Mucosa of descending colon (tissue), 3 donors: ENCODE measurements around the gene FSTL4. TPM values are rescaled to one million over a fixed set of nuclear protein-coding genes. Genes with fewer than 3 reads are reported as not detected.

Experiments
- ATAC-seq: fragments of 200-7000 bp; cut with Tn5 transposase; one replicate; pipeline ENCODE4 v1.9.1; 2020; ENCODE audit warnings: mild to moderate bottlenecking, moderate library complexity
- DNase-seq, 3 donors: peaks; one replicate each; pipeline ENCODE4 v3.0.0-alpha.2; 2020
- H3K36me3 ChIP-seq: fragments of 200-600 bp; one replicate; pipeline ENCODE4 v1.8.0; 2021; ENCODE audit warnings: low read depth, mild to moderate bottlenecking
- H3K4me1 ChIP-seq: fragments of 200-600 bp; one replicate; pipeline ENCODE4 v1.8.0; 2021; ENCODE audit warnings: low read depth, mild to moderate bottlenecking
- H3K4me3 ChIP-seq: fragments of 200-600 bp; one replicate; pipeline ENCODE4 v1.8.0; 2021; ENCODE audit warnings: mild to moderate bottlenecking
- H3K9me3 ChIP-seq: fragments of 200-600 bp; one replicate; pipeline ENCODE4 v1.8.0; 2021; ENCODE audit warnings: mild to moderate bottlenecking
- intact Hi-C, 2 donors: fragments of 100-400 bp; cut with DNase I in 1 of 2; cut with micrococcal nuclease in 1 of 2; formaldehyde crosslinking; loops; one replicate each; pipeline versions ENCODE4 v1.11.0 to v1.11.1; 2022; cut with DNase I, micrococcal nuclease
- total RNA-seq, 3 donors: library from RNA; stranded (reverse); fragmentation: NEBNext Ultra II Directional in 2 of 3; extraction: Animal tissue kit (Norgen Biotek cat#: 25700) in 2 of 3; gene quantifications; one replicate each; pipeline versions ENCODE4 v1.2.1 to v1.2.4, GENCODE V29; 2021 to 2023
- TF ChIP-seq, protein P1 (sequence below): fragments of 200-600 bp; IDR thresholded peaks from one replicate; pipeline ENCODE4 v1.8.0; 2022; ENCODE audit warnings: antibody characterized with exemption, mild to moderate bottlenecking
- donor health status: DM: no; HTN: no; CAD: no; lungs with moderate emphysema.
- donor health status: DM: no; HTN: no; CAD: no.
- donor health status: DM: no; HTN: yes; CAD: no.

The FSTL4 gene
- total RNA-seq, 3 donors from 2014 or later, result 0.29 to 0.77 (median 0.57) TPM

DNA sequence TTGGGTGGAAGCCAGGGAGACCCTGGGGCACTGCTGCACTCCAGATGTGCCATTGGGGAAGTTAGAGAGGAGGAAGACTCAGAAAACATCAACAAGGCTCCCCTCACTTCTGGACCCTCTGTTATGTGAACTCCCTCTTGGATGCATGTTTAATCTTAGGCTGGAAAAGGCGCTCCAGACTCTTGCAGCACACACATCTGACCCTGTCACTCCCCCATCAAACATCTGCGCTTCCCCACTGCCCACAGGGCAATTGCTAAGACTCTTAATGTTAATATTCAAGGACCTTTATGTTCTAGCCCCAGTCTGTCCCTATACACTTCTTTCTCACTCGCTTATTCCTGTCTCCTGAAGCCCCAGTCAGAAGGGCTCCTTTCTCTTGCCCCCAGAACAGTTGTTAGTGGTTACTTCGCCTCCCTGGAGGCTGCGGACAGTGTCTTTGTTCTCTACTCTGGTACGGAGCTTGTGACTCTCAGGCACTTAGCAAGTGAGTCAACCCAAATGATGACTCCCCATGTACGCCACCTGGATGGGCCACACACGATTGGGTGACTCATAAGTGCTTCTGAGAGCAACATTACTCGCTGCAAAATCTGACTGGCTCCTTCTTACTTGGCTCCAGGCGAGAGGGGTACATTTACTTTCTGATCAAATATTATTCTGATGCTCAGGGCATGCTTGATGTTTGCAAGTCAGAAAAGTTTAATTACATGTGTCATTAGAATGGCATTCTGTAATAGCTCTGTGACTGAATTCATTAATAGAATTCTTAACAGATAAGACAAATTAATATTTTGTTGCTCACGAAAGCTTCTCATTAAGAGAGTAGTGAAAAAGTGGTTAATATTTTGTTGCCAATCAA, 366.9 kb downstream of the FSTL4 start:
- H3K36me3 ChIP-seq, result no peaks in the 10 kb centered on the region
- no peaks in the 10 kb centered on the region for H3K9me3 ChIP-seq
- ATAC-seq (peak; percentile 21), DNase-seq (no peak)
- TF ChIP-seq, protein P1, sequence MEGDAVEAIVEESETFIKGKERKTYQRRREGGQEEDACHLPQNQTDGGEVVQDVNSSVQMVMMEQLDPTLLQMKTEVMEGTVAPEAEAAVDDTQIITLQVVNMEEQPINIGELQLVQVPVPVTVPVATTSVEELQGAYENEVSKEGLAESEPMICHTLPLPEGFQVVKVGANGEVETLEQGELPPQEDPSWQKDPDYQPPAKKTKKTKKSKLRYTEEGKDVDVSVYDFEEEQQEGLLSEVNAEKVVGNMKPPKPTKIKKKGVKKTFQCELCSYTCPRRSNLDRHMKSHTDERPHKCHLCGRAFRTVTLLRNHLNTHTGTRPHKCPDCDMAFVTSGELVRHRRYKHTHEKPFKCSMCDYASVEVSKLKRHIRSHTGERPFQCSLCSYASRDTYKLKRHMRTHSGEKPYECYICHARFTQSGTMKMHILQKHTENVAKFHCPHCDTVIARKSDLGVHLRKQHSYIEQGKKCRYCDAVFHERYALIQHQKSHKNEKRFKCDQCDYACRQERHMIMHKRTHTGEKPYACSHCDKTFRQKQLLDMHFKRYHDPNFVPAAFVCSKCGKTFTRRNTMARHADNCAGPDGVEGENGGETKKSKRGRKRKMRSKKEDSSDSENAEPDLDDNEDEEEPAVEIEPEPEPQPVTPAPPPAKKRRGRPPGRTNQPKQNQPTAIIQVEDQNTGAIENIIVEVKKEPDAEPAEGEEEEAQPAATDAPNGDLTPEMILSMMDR, result no peak
- no peaks in the 10 kb centered on the region for H3K4me1 ChIP-seq
- intact Hi-C loops, result no loop called here
- H3K4me3 ChIP-seq, result no peak overlapping the region

DNA sequence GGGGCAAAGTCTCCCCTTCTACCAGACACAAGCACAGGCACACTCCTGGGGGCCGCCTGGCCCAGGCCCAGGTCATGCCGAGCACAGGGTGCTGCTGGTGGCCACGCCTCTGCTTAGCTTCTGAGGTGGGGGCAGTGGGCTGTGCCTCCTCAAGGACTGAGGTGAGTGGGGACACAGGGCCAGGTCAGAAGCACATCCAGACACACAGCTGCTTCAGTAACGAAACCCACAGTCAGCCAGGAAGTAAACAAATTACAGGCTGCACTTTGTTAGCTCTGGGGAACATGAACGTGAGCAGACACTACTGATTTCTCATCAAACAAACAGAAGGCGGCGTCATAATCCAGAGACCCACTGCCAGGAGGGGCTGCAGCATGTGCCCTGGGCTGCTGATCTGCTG, 368.1 kb downstream of the FSTL4 start:
- no peak for DNase-seq
- peak; percentile 54 for ATAC-seq

DNA sequence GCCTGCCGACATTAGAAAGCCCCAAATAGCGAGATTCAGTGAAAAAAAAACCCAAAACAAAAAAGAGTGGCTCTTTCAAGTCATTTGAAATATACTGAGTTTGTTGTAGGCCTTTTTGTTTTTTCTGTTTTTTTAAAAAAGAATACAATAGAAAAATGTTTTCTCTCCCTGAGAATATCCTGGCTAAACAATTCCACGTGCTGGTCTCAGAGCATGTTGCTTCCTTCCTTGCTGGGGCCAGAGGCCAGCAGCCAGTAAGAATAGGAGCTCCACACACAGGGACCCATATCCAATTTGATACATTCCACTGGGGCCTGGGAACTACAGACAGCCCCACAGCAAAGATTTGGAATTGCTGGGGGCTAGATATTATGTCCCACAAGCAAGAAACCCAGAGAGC, 369.1 kb downstream of the FSTL4 start:
- ATAC-seq, result no peak
- DNase-seq, result no peak

More for the DNA sequence above, 368.1 kb downstream of the FSTL4 start:
- Histone ChIP-seq H3K4me3 (no peak overlapping the region), H3K9me3 (no peaks in the 10 kb centered on the region), H3K36me3 (no peaks in the 10 kb centered on the region), H3K4me1 (no peaks in the 10 kb centered on the region)
- TF ChIP-seq, protein P1, result no peak
- intact Hi-C loops, result no loop called here

GRCh38 chr5:133242221-133242835, 370.0 kb downstream of the FSTL4 start:
- TF ChIP-seq, protein P1, result no peak
- no peaks in the 10 kb centered on the region for H3K4me1 ChIP-seq
- H3K9me3 ChIP-seq, result no peaks in the 10 kb centered on the region
- no peak overlapping the region for H3K4me3 ChIP-seq
- ATAC-seq, result no peak
- DNase-seq, result no peak
- intact Hi-C loops, result no loop called here
- H3K36me3 ChIP-seq, result no peaks in the 10 kb centered on the region

More for the DNA sequence above, 369.1 kb downstream of the FSTL4 start:
- H3K36me3 ChIP-seq, result no peaks in the 10 kb centered on the region
- no peaks in the 10 kb centered on the region for H3K4me1 ChIP-seq
- H3K9me3 ChIP-seq, result no peaks in the 10 kb centered on the region
- TF ChIP-seq, protein P1, result no peak
- H3K4me3 ChIP-seq, result no peak overlapping the region
- intact Hi-C loops, result no loop called here

- intact Hi-C loops, result no loop called here
- H3K4me3 ChIP-seq, result no peak overlapping the region
- ATAC-seq (no peak), DNase-seq (no peak)
- no peaks in the 10 kb centered on the region for H3K4me1 ChIP-seq
- TF ChIP-seq, protein P1, result no peak
- no peaks in the 10 kb centered on the region for H3K36me3 ChIP-seq
- H3K9me3 ChIP-seq, result no peaks in the 10 kb centered on the region
Observed at GRCh38 chr5:133241179-133242092, 370.9 kb downstream of the FSTL4 start.
